Lower leg skin (tissue), 4 donors: ENCODE results near the gene TSPAN7. TPM values are rescaled to one million over a fixed set of nuclear protein-coding genes. Genes with fewer than 3 reads are reported as not detected.

ENCODE experiments used
- DNase-seq, 2 donors: peaks; one replicate each; pipeline ENCODE4 v3.0.0-alpha.2; 2019; ENCODE audit warnings: low spot score in 2 of 2
- H3K4me3 ChIP-seq: fragments of 200-600 bp; sonication (generic); 2 replicates; pipeline ENCODE4 v1.5.1; 2017; ENCODE audit warnings: mild to moderate bottlenecking, low read depth; ENCODE audit not compliant: poor library complexity, severe bottlenecking
- POLR2A ChIP-seq, 2 donors: fragments of 450-650 bp; IDR thresholded peaks; one replicate each; pipeline ENCODE4 v1.6.1; 2016 to 2017; ENCODE audit warnings: antibody characterized with exemption in 2 of 2, mild to moderate bottlenecking in 1 of 2, moderate library complexity in 1 of 2
- WGBS, 2 donors: methylation state at CpG; one replicate each; pipeline ENCODE4 v1.1.5; 2018; 5-methylcytosine and 5-hydroxymethylcytosine counted together
- intact Hi-C: fragments of 100-400 bp; cut with DNase I; formaldehyde crosslinking; loops from one replicate; pipeline ENCODE4 v1.15.0; 2023; ENCODE audit warnings: low total_unique reads
- total RNA-seq, 4 donors: library from RNA; depleted of rRNA; stranded (reverse); fragments of >200 nt; gene quantifications; one replicate each; pipeline ENCODE4 v1.1.0, GENCODE V29; 2016
- TF ChIP-seq, protein P1 (sequence below), 3 donors: fragments of 450-650 bp; IDR thresholded peaks; one replicate each; pipeline ENCODE4 v1.5.1; 2016; ENCODE audit warnings: antibody characterized with exemption in 3 of 3, mild to moderate bottlenecking in 3 of 3, moderate library complexity in 2 of 3

Gene TSPAN7
- total RNA-seq, 4 donors from 2014 or later: 7.0 to 31.3 (median 14.4) TPM

DNA sequence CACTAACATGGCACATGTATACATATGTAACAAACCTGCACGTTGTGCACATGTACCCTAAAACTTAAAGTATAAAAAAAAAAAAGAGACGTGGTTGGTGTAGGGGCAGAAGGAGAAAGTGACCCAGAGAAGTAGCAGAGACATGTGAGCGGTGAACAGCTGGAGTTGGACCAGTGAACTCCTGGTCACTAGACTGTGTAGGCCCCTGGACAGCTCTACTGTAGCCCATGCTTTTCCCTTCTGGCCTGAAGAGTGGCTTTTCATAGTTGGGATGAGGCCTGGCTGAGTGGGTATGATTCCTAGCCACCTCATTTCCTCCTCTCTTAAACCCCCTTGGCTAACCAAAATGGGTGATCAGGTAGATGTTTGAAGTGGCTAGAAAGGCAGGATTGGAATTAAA lies 16.4 kb downstream of the TSPAN7 start:
- no peak overlapping the region for H3K4me3 ChIP-seq
- intact Hi-C loops: no loop called here
- no peak for DNase-seq
- no peak for TF ChIP-seq POLR2A (IDR thresholded peaks at IDR 0.05)
- TF ChIP-seq, protein P1, sequence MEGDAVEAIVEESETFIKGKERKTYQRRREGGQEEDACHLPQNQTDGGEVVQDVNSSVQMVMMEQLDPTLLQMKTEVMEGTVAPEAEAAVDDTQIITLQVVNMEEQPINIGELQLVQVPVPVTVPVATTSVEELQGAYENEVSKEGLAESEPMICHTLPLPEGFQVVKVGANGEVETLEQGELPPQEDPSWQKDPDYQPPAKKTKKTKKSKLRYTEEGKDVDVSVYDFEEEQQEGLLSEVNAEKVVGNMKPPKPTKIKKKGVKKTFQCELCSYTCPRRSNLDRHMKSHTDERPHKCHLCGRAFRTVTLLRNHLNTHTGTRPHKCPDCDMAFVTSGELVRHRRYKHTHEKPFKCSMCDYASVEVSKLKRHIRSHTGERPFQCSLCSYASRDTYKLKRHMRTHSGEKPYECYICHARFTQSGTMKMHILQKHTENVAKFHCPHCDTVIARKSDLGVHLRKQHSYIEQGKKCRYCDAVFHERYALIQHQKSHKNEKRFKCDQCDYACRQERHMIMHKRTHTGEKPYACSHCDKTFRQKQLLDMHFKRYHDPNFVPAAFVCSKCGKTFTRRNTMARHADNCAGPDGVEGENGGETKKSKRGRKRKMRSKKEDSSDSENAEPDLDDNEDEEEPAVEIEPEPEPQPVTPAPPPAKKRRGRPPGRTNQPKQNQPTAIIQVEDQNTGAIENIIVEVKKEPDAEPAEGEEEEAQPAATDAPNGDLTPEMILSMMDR (IDR thresholded peaks at IDR 0.05): no peak
- 77 to 98% methylated on average over 3 of the region's 3 CpGs for WGBS, 2 donors

DNA sequence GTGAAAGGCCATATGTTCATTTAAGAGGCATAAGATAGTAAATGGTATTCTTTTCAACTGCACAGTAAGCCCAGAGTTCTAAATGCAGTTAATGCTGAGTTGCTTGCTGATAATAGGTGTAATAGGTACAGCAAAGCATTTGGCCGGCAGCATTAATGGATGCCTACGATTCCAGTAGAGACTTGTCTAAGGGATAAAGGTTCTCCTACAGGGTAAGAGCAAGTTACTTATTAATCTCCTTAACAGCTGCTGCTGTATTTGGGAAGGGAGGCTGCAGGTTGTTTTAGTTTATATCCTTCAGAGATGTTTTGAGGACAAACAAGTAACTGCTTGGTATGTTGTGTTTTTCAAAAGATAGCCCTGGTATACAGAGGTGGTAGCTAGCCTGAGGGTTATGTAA lies 16.8 kb downstream of the TSPAN7 start:
- 61 to 75% methylated on average over 2 of the region's 2 CpGs for WGBS, 2 donors
- TF ChIP-seq, protein P1 (IDR thresholded peaks at IDR 0.05): no peak
- TF ChIP-seq POLR2A (IDR thresholded peaks at IDR 0.05): no peak
- no peak for DNase-seq

DNA sequence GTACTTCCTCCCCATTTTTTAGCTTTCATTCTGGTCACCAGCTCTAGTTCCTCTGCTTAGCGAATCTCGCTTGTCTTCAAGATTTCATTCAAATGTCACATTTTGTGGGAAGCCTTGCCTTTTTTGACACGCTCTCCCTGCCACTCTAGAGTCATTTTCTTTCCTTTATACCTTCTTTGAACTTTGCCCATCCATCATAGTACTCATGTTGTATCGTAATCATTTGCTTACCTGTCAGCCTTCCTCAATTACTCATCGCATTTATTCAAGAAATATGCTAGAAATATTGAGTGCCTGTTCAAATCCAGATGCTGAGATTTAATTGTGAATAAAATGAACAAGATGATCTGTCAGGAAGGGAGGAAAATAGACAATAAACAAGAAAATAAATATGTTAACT lies 21.8 kb downstream of the TSPAN7 start:
- intact Hi-C loops: no loop called here
- no peak for TF ChIP-seq POLR2A (IDR thresholded peaks at IDR 0.05)
- TF ChIP-seq, protein P1 (IDR thresholded peaks at IDR 0.05): no peak
- WGBS, 2 donors: 83 to 94% methylated on average over 5 of the region's 5 CpGs
- no peak for DNase-seq
- H3K4me3 ChIP-seq: no peak overlapping the region

More for the DNA sequence above, 16.8 kb downstream of the TSPAN7 start:
- no peak overlapping the region for H3K4me3 ChIP-seq
- intact Hi-C loops: no loop called here

DNA sequence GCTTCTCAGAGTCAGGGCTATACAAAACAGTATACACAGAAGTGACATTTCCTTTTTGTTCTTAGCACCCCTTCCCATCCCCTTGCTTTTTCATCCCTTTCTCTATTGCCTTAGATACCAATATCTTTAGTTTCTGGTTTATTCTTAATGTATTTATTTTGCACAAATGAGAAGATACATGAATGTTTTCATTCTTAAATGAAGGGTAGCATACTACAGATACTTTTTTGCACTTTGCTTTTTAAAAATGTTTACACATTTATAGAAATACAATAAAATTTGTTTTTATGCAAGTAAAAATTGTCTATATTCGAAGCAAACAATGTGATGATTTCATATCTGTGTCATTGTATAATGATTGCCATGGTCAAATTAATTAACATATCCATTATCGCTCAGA lies 33.1 kb downstream of the TSPAN7 start:
- 55 to 85% methylated on average over 2 of the region's 2 CpGs for WGBS, 2 donors
- no peak for DNase-seq
- intact Hi-C loops: no loop called here
- no peak overlapping the region for H3K4me3 ChIP-seq
- no peak for TF ChIP-seq POLR2A (IDR thresholded peaks at IDR 0.05)
- TF ChIP-seq, protein P1 (IDR thresholded peaks at IDR 0.05): no peak

DNA sequence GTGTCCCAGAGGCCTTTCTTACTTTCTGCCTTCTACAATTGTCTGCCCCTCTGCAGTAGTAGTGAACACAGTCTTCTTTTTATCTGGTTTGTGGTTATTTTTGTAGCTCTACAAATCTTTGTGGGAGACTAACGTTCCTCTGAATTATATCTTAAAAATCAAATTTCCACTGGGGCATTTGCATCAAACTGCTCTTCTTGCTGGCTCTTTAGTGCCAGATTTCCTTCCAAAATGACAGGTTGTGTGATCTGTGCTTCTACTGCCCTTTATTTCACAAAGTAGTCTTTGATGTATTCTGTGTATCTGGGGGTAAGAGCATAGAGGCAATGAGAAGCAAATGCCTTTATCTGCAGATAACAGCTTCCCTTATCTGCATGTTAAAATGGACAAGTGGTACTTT lies 34.5 kb downstream of the TSPAN7 start:
- no peak overlapping the region for H3K4me3 ChIP-seq
- intact Hi-C loops: no loop called here
- 37 to 58% methylated on average over 1 of the region's 1 CpG for WGBS, 2 donors
- DNase-seq: no peak
- no peak for TF ChIP-seq POLR2A (IDR thresholded peaks at IDR 0.05)
- TF ChIP-seq, protein P1 (IDR thresholded peaks at IDR 0.05): no peak

DNA sequence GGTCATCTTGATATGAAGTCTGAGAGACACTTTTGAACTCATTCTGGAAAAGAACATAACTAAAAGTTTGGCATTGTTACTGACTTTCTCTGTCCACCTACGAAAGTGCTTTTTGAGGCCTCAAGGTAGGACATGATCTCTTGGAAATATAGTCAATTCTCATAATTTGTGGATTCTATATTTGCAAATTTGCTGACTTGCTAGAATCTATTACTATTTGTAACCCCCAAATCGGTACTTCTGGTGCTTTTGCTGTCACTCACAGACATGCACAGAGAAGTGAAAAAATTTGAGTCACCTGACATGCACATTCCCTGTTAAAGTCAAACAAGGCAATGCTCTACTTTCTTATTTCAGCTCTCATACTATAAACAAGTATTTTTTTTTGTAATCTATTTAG lies 35.6 kb downstream of the TSPAN7 start:
- DNase-seq: no peak
- intact Hi-C loops: no loop called here
- TF ChIP-seq POLR2A (IDR thresholded peaks at IDR 0.05): no peak
- TF ChIP-seq, protein P1 (IDR thresholded peaks at IDR 0.05): no peak

More for the DNA sequence above, 35.6 kb downstream of the TSPAN7 start:
- no peak overlapping the region for H3K4me3 ChIP-seq
- 57 to 86% methylated on average over 2 of the region's 2 CpGs for WGBS, 2 donors
